H9 (cell line): Measurements from ENCODE around the gene ASMTL. TPM values are rescaled to one million over a fixed set of nuclear protein-coding genes. Genes with fewer than 3 reads are reported as not detected.

ENCODE experiments used
- DNase-seq: peaks from one replicate; pipeline ENCODE4 v3.0.0-alpha.2; 2017
- H2AFZ ChIP-seq: one replicate; pipeline ENCODE4 v1.6.1; 2013; ENCODE audit warnings: mild to moderate bottlenecking, low read length, control low read depth, moderate library complexity
- H2AK5ac ChIP-seq: 2 replicates; pipeline ENCODE4 v1.6.1; 2013; ENCODE audit warnings: low read length, control low read depth, mixed read lengths; ENCODE audit not compliant: insufficient read length
- H2BK120ac ChIP-seq: one replicate; pipeline ENCODE4 v1.6.1; 2013; ENCODE audit warnings: low read depth, mild to moderate bottlenecking, low read length, control low read depth, inconsistent platforms; ENCODE audit not compliant: poor library complexity, severe bottlenecking
- H2BK12ac ChIP-seq: 2 replicates; pipeline ENCODE4 v1.6.1; 2013; ENCODE audit warnings: low read length, control low read depth, mixed read lengths, low read depth; ENCODE audit not compliant: insufficient read length
- H2BK15ac ChIP-seq: 2 replicates; pipeline ENCODE4 v1.6.1; 2013; ENCODE audit warnings: low read depth, low read length, control low read depth
- H2BK20ac ChIP-seq: one replicate; pipeline ENCODE4 v1.6.1; 2013; ENCODE audit warnings: low read depth, mild to moderate bottlenecking, low read length, control low read depth, inconsistent platforms; ENCODE audit not compliant: poor library complexity, severe bottlenecking
- H2BK5ac ChIP-seq: 2 replicates; pipeline ENCODE4 v1.6.1; 2013; ENCODE audit warnings: low read length, control low read depth, mixed read lengths; ENCODE audit not compliant: insufficient read length
- H3K14ac ChIP-seq: 2 replicates; pipeline ENCODE4 v1.6.1; 2013; ENCODE audit warnings: low read length, control low read depth; ENCODE audit not compliant: insufficient read depth
- H3K18ac ChIP-seq: 2 replicates; pipeline ENCODE4 v1.6.1; 2013; ENCODE audit warnings: low read depth, mild to moderate bottlenecking, mixed read lengths, low read length, control low read depth; ENCODE audit not compliant: insufficient read length
- H3K23ac ChIP-seq: 2 replicates; pipeline ENCODE4 v1.6.1; 2013; ENCODE audit warnings: low read length, control low read depth, mixed read lengths, low read depth; ENCODE audit not compliant: insufficient read length
- H3K23me2 ChIP-seq: 2 replicates; pipeline ENCODE4 v1.6.1; 2013; ENCODE audit warnings: low read depth, mild to moderate bottlenecking, mixed read lengths, low read length, control low read depth; ENCODE audit not compliant: insufficient read length, poor library complexity, severe bottlenecking
- H3K27ac ChIP-seq: 2 replicates; pipeline ENCODE4 v1.5.1; 2013; ENCODE audit warnings: low read length, control low read depth, mixed read lengths, low read depth; ENCODE audit not compliant: insufficient read length
- H3K27me3 ChIP-seq: 2 replicates; pipeline ENCODE4 v1.6.1; 2013; ENCODE audit warnings: low read length, control low read depth, inconsistent platforms; ENCODE audit not compliant: insufficient read depth
- H3K4ac ChIP-seq: 2 replicates; pipeline ENCODE4 v1.6.1; 2013; ENCODE audit warnings: low read depth, mild to moderate bottlenecking, control low read depth, inconsistent platforms, low read length, moderate library complexity
- H3K4me1 ChIP-seq: 2 replicates; pipeline ENCODE4 v1.6.1; 2013; ENCODE audit warnings: low read length, control low read depth, inconsistent platforms; ENCODE audit not compliant: insufficient read depth
- H3K4me2 ChIP-seq: 2 replicates; pipeline ENCODE4 v1.6.1; 2013; ENCODE audit warnings: low read length, control low read depth, mixed read lengths; ENCODE audit not compliant: insufficient read length, insufficient read depth
- H3K56ac ChIP-seq: 2 replicates; pipeline ENCODE4 v1.6.1; 2013; ENCODE audit warnings: low read depth, mild to moderate bottlenecking, mixed read lengths, low read length, control low read depth; ENCODE audit not compliant: insufficient read length
- H3K79me1 ChIP-seq: 2 replicates; pipeline ENCODE4 v1.6.1; 2013; ENCODE audit warnings: low read depth, mild to moderate bottlenecking, moderate library complexity, low read length, control low read depth, inconsistent platforms; ENCODE audit not compliant: insufficient read depth, poor library complexity, severe bottlenecking
- H3K79me2 ChIP-seq: 2 replicates; pipeline ENCODE4 v1.6.1; 2013; ENCODE audit warnings: low read length, control low read depth, inconsistent platforms; ENCODE audit not compliant: insufficient read depth
- H3K9ac ChIP-seq: 2 replicates; pipeline ENCODE4 v1.6.1; 2013; ENCODE audit warnings: low read length, control low read depth, mixed read lengths; ENCODE audit not compliant: insufficient read length; ENCODE audit errors: extremely low read depth
- H3K9me3 ChIP-seq: one replicate; pipeline ENCODE4 v1.6.1; 2013; ENCODE audit warnings: low read depth, low read length, inconsistent platforms; ENCODE audit not compliant: control insufficient read depth
- H3T11ph ChIP-seq: one replicate; pipeline ENCODE4 v1.6.1; 2013; ENCODE audit warnings: mild to moderate bottlenecking, low read length, control low read depth, inconsistent platforms
- H4K20me1 ChIP-seq: one replicate; pipeline ENCODE4 v1.6.1; 2013; ENCODE audit not compliant: control insufficient read depth, insufficient read length, insufficient read depth
- H4K5ac ChIP-seq: 2 replicates; pipeline ENCODE4 v1.6.1; 2013; ENCODE audit warnings: low read depth, mild to moderate bottlenecking, mixed read lengths, low read length, control low read depth; ENCODE audit not compliant: insufficient read length
- H4K8ac ChIP-seq: replicated peaks from 2 replicates; pipeline ENCODE4 v1.6.1; 2013; ENCODE audit warnings: low read length, control low read depth, mixed read lengths, low read depth; ENCODE audit not compliant: insufficient read length
- H4K91ac ChIP-seq: 2 replicates; pipeline ENCODE4 v1.6.1; 2013; ENCODE audit warnings: low read depth, mild to moderate bottlenecking, moderate library complexity, mixed read lengths, low read length, control low read depth; ENCODE audit not compliant: insufficient read length
- H3K27ac Mint-ChIP-seq, 3 experiments: 2 replicates in 2 of 3; 3 replicates in 1 of 3; pipeline ENCODE4 v1.8.0; 2020 to 2021; ENCODE audit warnings: mixed read lengths in 3 of 3, mild to moderate bottlenecking in 1 of 3, moderate library complexity in 1 of 3
- H3K27me3 Mint-ChIP-seq: 2 replicates; pipeline ENCODE4 v1.8.0; 2021; ENCODE audit warnings: low read depth, mild to moderate bottlenecking, moderate library complexity, mixed read lengths
- H3K36me3 Mint-ChIP-seq, 3 experiments: 2 replicates in 2 of 3; 3 replicates in 1 of 3; pipeline ENCODE4 v1.8.0; 2020 to 2021; ENCODE audit warnings: low read depth in 3 of 3, mixed read lengths in 3 of 3; ENCODE audit not compliant: insufficient read depth in 1 of 3
- H3K4me1 Mint-ChIP-seq, 2 experiments: 2 replicates each; pipeline ENCODE4 v1.8.0; 2020; ENCODE audit warnings: mixed read lengths in 2 of 2
- H3K4me3 Mint-ChIP-seq, 2 experiments: 2 replicates in 1 of 2; 3 replicates in 1 of 2; pipeline ENCODE4 v1.8.0; 2020 to 2021; ENCODE audit warnings: mild to moderate bottlenecking in 2 of 2, mixed read lengths in 2 of 2, moderate library complexity in 1 of 2
- H3K9me3 Mint-ChIP-seq, 2 experiments: 2 replicates in 1 of 2; 3 replicates in 1 of 2; pipeline ENCODE4 v1.8.0; 2020; ENCODE audit warnings: mild to moderate bottlenecking in 2 of 2, mixed read lengths in 2 of 2, moderate library complexity in 1 of 2
- WGBS: extraction: QIAGEN DNeasy Blood & Tissue Kit; methylation state at CpG from one replicate; pipeline ENCODE4 v1.1.7; 2013; ENCODE audit warnings: missing lambda C conversion rate, low lambda C conversion rate, mixed read lengths; ENCODE audit not compliant: insufficient read length; ENCODE audit errors: extremely low coverage; 5-methylcytosine and 5-hydroxymethylcytosine counted together
- total RNA-seq: library from RNA; stranded (reverse); gene quantifications from 2 replicates; pipeline ENCODE4 v1.2.1, GENCODE V29; 2021
- TF ChIP-seq, protein P1 (sequence below): fragments of 200-600 bp; sonication (generic); conservative IDR thresholded peaks from 3 replicates; pipeline ENCODE4 v1.8.0; 2021; ENCODE audit warnings: antibody characterized with exemption, mild to moderate bottlenecking

The ASMTL gene
- total RNA-seq, 1 experiment from 2014 or later = 59.8 TPM

DNA sequence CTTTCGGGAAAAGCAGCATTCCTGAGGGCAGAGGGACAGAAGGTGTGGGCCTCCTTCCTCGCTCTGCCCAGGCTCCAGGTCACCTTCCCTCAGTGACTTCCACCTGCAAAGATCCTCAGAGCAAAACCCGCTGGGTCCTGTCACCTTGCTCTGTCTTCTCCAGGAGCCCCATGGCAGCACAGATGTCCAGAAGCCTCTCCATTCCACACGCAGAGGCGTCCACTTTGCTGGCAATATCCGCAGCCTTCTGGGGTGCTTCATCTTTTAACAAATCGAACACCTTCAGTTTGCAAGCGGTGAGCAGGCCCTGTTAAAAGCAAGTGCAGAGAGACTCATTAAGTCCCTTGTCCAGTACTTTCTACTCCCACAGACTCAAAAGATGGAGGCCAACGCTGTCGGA, 27.3 kb downstream of the ASMTL start:
- Histone ChIP-seq H3K23ac (no peak overlapping the region), H3K9me3 (peaks cover 26% of the 10 kb centered on the region), H4K20me1 (no peaks in the 10 kb centered on the region), H3K79me1 (no peaks in the 10 kb centered on the region), H3K4me1 (no peaks in the 10 kb centered on the region), H2BK120ac (no peak overlapping the region), H3K27ac (no peak overlapping the region), H3K56ac (no peak overlapping the region), H3K14ac (no peak overlapping the region), H2AFZ (no peak overlapping the region), H3K4ac (no peak overlapping the region), H4K91ac (no peak overlapping the region), H3K27me3 (no peaks in the 10 kb centered on the region), H2BK20ac (no peak overlapping the region), H3K18ac (no peak overlapping the region), H3K4me2 (no peak overlapping the region), H3K9ac (no peak overlapping the region), H4K8ac (no peak overlapping the region), H4K5ac (no peak overlapping the region), H3K23me2 (no peaks in the 10 kb centered on the region), H3K79me2 (no peaks in the 10 kb centered on the region), H2AK5ac (no peak overlapping the region), H2BK12ac (no peak overlapping the region), H3T11ph (no peak overlapping the region), H2BK5ac (no peak overlapping the region), H2BK15ac (no peak overlapping the region)
- H3K4me3 Mint-ChIP-seq = no peak overlapping the region
- DNase-seq = no peak
- H3K36me3 Mint-ChIP-seq = peaks cover 74 to 82% (median 80%) of the 10 kb centered on the region in 3 experiments
- no CpG with 5 or more reads among the region's 10 CpGs for WGBS
- TF ChIP-seq, protein P1, sequence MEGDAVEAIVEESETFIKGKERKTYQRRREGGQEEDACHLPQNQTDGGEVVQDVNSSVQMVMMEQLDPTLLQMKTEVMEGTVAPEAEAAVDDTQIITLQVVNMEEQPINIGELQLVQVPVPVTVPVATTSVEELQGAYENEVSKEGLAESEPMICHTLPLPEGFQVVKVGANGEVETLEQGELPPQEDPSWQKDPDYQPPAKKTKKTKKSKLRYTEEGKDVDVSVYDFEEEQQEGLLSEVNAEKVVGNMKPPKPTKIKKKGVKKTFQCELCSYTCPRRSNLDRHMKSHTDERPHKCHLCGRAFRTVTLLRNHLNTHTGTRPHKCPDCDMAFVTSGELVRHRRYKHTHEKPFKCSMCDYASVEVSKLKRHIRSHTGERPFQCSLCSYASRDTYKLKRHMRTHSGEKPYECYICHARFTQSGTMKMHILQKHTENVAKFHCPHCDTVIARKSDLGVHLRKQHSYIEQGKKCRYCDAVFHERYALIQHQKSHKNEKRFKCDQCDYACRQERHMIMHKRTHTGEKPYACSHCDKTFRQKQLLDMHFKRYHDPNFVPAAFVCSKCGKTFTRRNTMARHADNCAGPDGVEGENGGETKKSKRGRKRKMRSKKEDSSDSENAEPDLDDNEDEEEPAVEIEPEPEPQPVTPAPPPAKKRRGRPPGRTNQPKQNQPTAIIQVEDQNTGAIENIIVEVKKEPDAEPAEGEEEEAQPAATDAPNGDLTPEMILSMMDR = no peak
- peaks cover 3% of the 10 kb centered on the region for H3K27me3 Mint-ChIP-seq
- no peak overlapping the region for H3K27ac Mint-ChIP-seq
- peaks cover 1 to 4% of the 10 kb centered on the region in 2 experiments; a peak in 3 of 4 replicates for H3K4me1 Mint-ChIP-seq
- H3K9me3 Mint-ChIP-seq = peaks cover 33 to 37% of the 10 kb centered on the region in 2 experiments
